C4-2B (cell line): ENCODE results near the gene PNPLA7.

Experiments used
- ZFX ChIP-seq: fragments of 450-650 bp; IDR thresholded peaks from 2 replicates; pipeline ENCODE4 v1.6.1; 2017
- TF ChIP-seq, protein P1 (sequence below): fragments of 450-650 bp; conservative IDR thresholded peaks from 2 replicates; pipeline ENCODE4 v1.5.1; 2017; ENCODE audit warnings: mild to moderate bottlenecking

- TF ChIP-seq, protein P1, sequence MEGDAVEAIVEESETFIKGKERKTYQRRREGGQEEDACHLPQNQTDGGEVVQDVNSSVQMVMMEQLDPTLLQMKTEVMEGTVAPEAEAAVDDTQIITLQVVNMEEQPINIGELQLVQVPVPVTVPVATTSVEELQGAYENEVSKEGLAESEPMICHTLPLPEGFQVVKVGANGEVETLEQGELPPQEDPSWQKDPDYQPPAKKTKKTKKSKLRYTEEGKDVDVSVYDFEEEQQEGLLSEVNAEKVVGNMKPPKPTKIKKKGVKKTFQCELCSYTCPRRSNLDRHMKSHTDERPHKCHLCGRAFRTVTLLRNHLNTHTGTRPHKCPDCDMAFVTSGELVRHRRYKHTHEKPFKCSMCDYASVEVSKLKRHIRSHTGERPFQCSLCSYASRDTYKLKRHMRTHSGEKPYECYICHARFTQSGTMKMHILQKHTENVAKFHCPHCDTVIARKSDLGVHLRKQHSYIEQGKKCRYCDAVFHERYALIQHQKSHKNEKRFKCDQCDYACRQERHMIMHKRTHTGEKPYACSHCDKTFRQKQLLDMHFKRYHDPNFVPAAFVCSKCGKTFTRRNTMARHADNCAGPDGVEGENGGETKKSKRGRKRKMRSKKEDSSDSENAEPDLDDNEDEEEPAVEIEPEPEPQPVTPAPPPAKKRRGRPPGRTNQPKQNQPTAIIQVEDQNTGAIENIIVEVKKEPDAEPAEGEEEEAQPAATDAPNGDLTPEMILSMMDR: no peak
- no peak for TF ChIP-seq ZFX
Observed at GRCh38 chr9:137575364-137575715, 25.1 kb upstream of the PNPLA7 start.
